Measurements from ENCODE around the gene ING4. TPM values are rescaled to one million over a fixed set of nuclear protein-coding genes. Genes with fewer than 3 reads are reported as not detected.

ING4 gene
- polyA plus RNA-seq, 1 of the 3 experiments (the other 2 are of a cell fraction), result 96.5 TPM

DNA sequence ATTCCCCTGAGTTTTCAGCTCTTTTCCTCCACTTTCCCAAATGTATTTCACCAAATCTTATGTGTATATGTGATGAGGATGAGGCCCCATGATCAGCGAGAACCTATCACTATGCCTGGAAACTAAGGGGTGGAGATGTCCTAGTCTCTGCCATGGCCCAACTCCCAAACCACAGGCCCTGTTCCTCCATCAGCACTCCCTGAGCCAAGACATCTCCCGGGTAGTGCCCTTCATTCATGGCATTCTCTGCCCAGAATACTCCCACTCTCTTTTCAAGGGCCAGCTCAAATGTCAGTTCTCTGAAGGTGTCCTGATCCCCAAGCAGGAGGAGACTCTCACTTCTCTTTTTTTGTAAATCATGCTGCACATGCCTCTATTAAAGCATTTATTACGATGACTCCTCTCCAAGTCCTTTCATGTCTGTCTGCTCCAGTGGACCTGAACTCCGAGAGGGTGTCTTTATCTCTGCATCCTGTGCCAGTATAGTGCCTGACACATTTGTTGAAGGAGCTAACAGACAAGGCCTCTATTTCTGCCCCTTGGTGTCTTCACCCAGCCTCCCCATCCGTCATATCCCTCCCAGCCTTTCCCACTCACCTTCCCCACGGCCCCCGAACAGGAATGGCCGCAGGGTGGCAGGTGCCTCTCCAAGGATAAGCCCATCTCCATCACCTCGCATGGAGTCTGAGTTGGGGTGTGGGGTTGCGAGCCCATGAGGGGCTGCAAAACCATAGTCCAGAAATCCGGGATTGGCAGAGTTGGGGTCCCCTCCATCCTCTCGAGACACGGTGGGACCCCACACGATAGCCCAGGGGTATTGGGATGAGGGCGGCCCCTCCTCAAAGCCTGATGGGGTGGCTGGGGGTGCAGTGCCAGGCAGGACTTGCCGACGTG lies 34.0 kb upstream of the ING4 start:
- DNase-seq, result no peak
- Histone ChIP-seq H3K4me3 (ENCODE audit: low read depth in 2 of 2, low read length in 1 of 2) (no peak overlapping the region), H3F3A (replicated peaks; ENCODE audit: insufficient read depth) (peaks cover 14% of the 10 kb centered on the region), H3K79me2 (ENCODE audit: insufficient read depth) (peaks cover 11% of the 10 kb centered on the region), H3K36me3 (replicated peaks in 1 of 2; ENCODE audit: control insufficient read depth in 1 of 2, insufficient read depth in 2 of 2, low read length in 1 of 2) (peaks cover 0 to 15% of the 10 kb centered on the region in 2 experiments), H3K27ac (ENCODE audit: low read depth in 2 of 2, low read length in 1 of 2) (no peak overlapping the region), H4K20me1 (ENCODE audit: insufficient read depth) (no peaks in the 10 kb centered on the region), H3K9ac (no peak overlapping the region), H3K27me3 (ENCODE audit: insufficient read depth) (no peaks in the 10 kb centered on the region), H3K4me2 (no peak overlapping the region), H3K9me2 (no peaks in the 10 kb centered on the region), H3K4me1 (ENCODE audit: control insufficient read depth in 1 of 2, insufficient read depth in 2 of 2, low read depth in 1 of 2, low read length in 1 of 2) (peaks cover 6 to 13% of the 10 kb centered on the region in 2 experiments; a peak in 2 of 4 replicates), H2AFZ (ENCODE audit: low read depth) (no peak overlapping the region), H3K9me3 (no peaks in the 10 kb centered on the region)
- POLR2A ChIA-PET, result interaction anchor here (3.1 kb wide), 1 partner anchor 8 kb away, joined by 38 read pairs; the partner anchor contains the start of gene ZNF384
- TF ChIP-seq CHD2 (IDR thresholded peaks at IDR 0.05; ENCODE audit: low read length, partially characterized antibody) (no peak), ELF1 (IDR thresholded peaks at IDR 0.05) (no peak), NFIC (IDR thresholded peaks at IDR 0.05; ENCODE audit: borderline replicate concordance) (no peak), RCOR1 (IDR thresholded peaks at IDR 0.05; ENCODE audit: low read length) (no peak), FOSL2 (IDR thresholded peaks at IDR 0.05; ENCODE audit: borderline replicate concordance, low read depth) (no peak), SMC3 (IDR thresholded peaks at IDR 0.05; ENCODE audit: low read depth, low read length) (no peak), FOXJ3 (CRISPR knock-in tag; IDR thresholded peaks at IDR 0.05) (no peak), TEAD4 (IDR thresholded peaks at IDR 0.05; ENCODE audit: borderline replicate concordance, insufficient read depth) (no peak), EP300 (IDR thresholded peaks at IDR 0.05; ENCODE audit: borderline replicate concordance in 1 of 2, low read depth in 1 of 2, low read length in 1 of 2) (no peak), SIN3A (IDR thresholded peaks at IDR 0.05; ENCODE audit: borderline replicate concordance, low read depth, low read length) (no peak), NRF1 (IDR thresholded peaks at IDR 0.05; ENCODE audit: low read depth, low read length) (no peak), GABPA (IDR thresholded peaks at IDR 0.05; ENCODE audit: low read depth) (no peak), MXI1 (IDR thresholded peaks at IDR 0.05; ENCODE audit: low read depth, low read length) (no peak)
- TF ChIP-seq, protein P1, sequence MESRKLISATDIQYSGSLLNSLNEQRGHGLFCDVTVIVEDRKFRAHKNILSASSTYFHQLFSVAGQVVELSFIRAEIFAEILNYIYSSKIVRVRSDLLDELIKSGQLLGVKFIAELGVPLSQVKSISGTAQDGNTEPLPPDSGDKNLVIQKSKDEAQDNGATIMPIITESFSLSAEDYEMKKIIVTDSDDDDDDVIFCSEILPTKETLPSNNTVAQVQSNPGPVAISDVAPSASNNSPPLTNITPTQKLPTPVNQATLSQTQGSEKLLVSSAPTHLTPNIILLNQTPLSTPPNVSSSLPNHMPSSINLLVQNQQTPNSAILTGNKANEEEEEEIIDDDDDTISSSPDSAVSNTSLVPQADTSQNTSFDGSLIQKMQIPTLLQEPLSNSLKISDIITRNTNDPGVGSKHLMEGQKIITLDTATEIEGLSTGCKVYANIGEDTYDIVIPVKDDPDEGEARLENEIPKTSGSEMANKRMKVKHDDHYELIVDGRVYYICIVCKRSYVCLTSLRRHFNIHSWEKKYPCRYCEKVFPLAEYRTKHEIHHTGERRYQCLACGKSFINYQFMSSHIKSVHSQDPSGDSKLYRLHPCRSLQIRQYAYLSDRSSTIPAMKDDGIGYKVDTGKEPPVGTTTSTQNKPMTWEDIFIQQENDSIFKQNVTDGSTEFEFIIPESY (IDR thresholded peaks at IDR 0.05; ENCODE audit: borderline replicate concordance, low read depth), result no peak
- TF ChIP-seq, protein P2, sequence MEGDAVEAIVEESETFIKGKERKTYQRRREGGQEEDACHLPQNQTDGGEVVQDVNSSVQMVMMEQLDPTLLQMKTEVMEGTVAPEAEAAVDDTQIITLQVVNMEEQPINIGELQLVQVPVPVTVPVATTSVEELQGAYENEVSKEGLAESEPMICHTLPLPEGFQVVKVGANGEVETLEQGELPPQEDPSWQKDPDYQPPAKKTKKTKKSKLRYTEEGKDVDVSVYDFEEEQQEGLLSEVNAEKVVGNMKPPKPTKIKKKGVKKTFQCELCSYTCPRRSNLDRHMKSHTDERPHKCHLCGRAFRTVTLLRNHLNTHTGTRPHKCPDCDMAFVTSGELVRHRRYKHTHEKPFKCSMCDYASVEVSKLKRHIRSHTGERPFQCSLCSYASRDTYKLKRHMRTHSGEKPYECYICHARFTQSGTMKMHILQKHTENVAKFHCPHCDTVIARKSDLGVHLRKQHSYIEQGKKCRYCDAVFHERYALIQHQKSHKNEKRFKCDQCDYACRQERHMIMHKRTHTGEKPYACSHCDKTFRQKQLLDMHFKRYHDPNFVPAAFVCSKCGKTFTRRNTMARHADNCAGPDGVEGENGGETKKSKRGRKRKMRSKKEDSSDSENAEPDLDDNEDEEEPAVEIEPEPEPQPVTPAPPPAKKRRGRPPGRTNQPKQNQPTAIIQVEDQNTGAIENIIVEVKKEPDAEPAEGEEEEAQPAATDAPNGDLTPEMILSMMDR (IDR thresholded peaks at IDR 0.05), result no peak
- TF ChIP-seq, protein P3, sequence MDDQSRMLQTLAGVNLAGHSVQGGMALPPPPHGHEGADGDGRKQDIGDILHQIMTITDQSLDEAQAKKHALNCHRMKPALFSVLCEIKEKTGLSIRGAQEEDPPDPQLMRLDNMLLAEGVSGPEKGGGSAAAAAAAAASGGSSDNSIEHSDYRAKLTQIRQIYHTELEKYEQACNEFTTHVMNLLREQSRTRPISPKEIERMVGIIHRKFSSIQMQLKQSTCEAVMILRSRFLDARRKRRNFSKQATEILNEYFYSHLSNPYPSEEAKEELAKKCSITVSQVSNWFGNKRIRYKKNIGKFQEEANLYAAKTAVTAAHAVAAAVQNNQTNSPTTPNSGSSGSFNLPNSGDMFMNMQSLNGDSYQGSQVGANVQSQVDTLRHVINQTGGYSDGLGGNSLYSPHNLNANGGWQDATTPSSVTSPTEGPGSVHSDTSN (IDR thresholded peaks at IDR 0.05), result no peak
- CTCF ChIA-PET, result interaction anchor here (1.0 to 2.3 kb wide), 8 partner anchors 8 to 144 kb away, joined by 3 to 10 read pairs (median 4); partner anchors contain the start of genes IFFO1, MLF2 and ZNF384
- WGBS (ENCODE audit: low lambda C conversion rate), result 90% methylated on average over 15 of the region's 17 CpGs

All from SK-N-SH (cell line).